Loucy (cell line): ENCODE results near the gene C1orf50.

Experiments used
- H2AFZ ChIP-seq: fragments of 200-600 bp; sonication (generic); 2 replicates; pipeline ENCODE4 v1.6.0; 2016; ENCODE audit warnings: antibody characterized with exemption, mild to moderate bottlenecking, low read length, moderate library complexity
- H3F3A ChIP-seq: fragments of 200-600 bp; 2 replicates; pipeline ENCODE4 v1.6.0; 2016; ENCODE audit warnings: antibody characterized with exemption, low read depth, mild to moderate bottlenecking
- H3K27me3 ChIP-seq: fragments of 200-600 bp; sonication (generic); 2 replicates; pipeline ENCODE4 v1.6.1; 2014; ENCODE audit warnings: low read length, mild to moderate bottlenecking; ENCODE audit not compliant: insufficient read depth, poor library complexity, severe bottlenecking
- H3K36me3 ChIP-seq: fragments of 200-600 bp; sonication (generic); 2 replicates; pipeline ENCODE4 v1.6.1; 2016; ENCODE audit warnings: low read length; ENCODE audit not compliant: insufficient read depth
- H3K4me1 ChIP-seq: fragments of 200-600 bp; sonication (generic); 2 replicates; pipeline ENCODE4 v1.5.1; 2014; ENCODE audit warnings: low read length, mild to moderate bottlenecking; ENCODE audit not compliant: insufficient read depth, poor library complexity, severe bottlenecking
- H3K4me2 ChIP-seq: fragments of 200-600 bp; sonication (generic); 2 replicates; pipeline ENCODE4 v1.6.0; 2014; ENCODE audit warnings: antibody characterized with exemption, low read length, low read depth, mild to moderate bottlenecking; ENCODE audit not compliant: poor library complexity, severe bottlenecking
- H3K4me3 ChIP-seq: fragments of 200-600 bp; sonication (generic); 2 replicates; pipeline ENCODE4 v1.5.1; 2014; ENCODE audit warnings: low read length, mild to moderate bottlenecking, mixed read lengths; ENCODE audit not compliant: poor library complexity, severe bottlenecking
- H3K79me2 ChIP-seq: fragments of 200-600 bp; sonication (generic); 2 replicates; pipeline ENCODE4 v1.6.1; 2014; ENCODE audit warnings: low read length; ENCODE audit not compliant: insufficient read depth
- H3K9ac ChIP-seq: fragments of 200-600 bp; sonication (generic); 2 replicates; pipeline ENCODE4 v1.6.0; 2014; ENCODE audit warnings: mild to moderate bottlenecking, low read depth, low read length, moderate library complexity; ENCODE audit not compliant: poor library complexity, severe bottlenecking
- H3K9me2 ChIP-seq: fragments of 200-600 bp; sonication (generic); replicated peaks from 2 replicates; pipeline ENCODE4 v1.6.1; 2016; ENCODE audit warnings: low read depth, low read length, mixed read lengths
- H3K9me3 ChIP-seq: fragments of 200-600 bp; sonication (generic); 2 replicates; pipeline ENCODE4 v1.6.1; 2014; ENCODE audit warnings: mild to moderate bottlenecking, antibody characterized with exemption, low read length, low read depth; ENCODE audit not compliant: insufficient read depth
- H4K20me1 ChIP-seq: fragments of 200-600 bp; sonication (generic); 2 replicates; pipeline ENCODE4 v1.6.0; 2014; ENCODE audit warnings: antibody characterized with exemption, low read length, mild to moderate bottlenecking; ENCODE audit not compliant: insufficient read depth, poor library complexity, severe bottlenecking
- EZH2phosphoT487 ChIP-seq: fragments of 200-600 bp; IDR thresholded peaks from 2 replicates; pipeline ENCODE4 v1.6.1; 2018; ENCODE audit warnings: antibody characterized with exemption, mild to moderate bottlenecking, moderate library complexity, borderline replicate concordance
- TF ChIP-seq, protein P1 (sequence below): fragments of 200-600 bp; sonication (generic); conservative IDR thresholded peaks from 2 replicates; pipeline ENCODE4 v1.5.1; 2014; ENCODE audit warnings: mild to moderate bottlenecking, antibody characterized with exemption, low read length

C1orf50 gene

DNA sequence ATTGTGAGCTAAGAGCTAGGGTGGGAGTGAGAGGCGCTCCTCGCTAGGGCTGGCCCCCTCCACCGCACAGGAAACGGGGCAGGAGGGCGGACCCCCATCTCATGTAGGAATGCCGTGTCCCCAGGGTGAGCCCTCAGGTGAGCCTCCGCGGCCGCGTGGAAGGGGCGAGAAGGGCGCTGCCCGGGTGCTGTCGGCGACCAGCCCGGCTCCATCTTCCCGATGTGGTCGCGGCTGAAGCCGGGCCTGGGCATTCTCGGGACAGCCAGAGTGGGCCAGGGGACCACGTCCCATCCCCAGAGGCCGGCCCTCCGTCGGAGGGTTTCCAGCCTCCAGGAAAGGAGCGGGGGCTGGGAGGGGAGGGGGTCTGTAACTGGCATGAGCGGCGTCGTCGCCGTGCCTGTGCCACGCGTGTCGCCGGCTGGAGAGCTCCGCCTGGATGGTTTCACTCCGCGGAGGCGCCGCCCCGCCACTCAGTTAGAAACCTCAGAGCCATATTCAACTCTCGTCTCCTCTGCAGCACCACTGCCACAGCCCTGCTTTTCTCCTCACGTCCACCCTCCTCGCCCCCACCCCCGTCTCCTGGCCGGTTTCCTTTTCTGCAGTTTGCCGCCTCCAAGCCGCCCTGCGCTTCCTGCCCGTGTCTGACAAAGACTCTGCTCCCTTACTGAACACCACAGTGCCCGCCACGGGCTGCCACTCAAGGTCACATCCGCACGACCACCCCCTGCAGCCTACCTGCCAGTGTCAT is 18.1 kb downstream of the C1orf50 start, which contains the start of gene TMEM269:
Gene TMEM269 (plus strand): TSS at position 46 of the 748 bp plus-strand sequence. CDS start 4,903 bp downstream, outside the sequence.
- Histone ChIP-seq H3K4me2 (no peak within 1 kb of the TSS), H3K36me3 (no peaks in the 10 kb centered on the region), H3K79me2 (no peaks in the 10 kb centered on the region), H3K9me3 (no peaks in the 10 kb centered on the region), H2AFZ (no peak within 1 kb of the TSS), H3F3A (no peaks in the 10 kb centered on the region), H3K9me2 (no peaks in the 10 kb centered on the region), H4K20me1 (no peaks in the 10 kb centered on the region), H3K4me3 (no peak within 1 kb of the TSS), H3K27me3 (no peaks in the 10 kb centered on the region), H3K4me1 (no peaks in the 10 kb centered on the region), H3K9ac (no peak within 1 kb of the TSS)
- TF ChIP-seq, protein P1, sequence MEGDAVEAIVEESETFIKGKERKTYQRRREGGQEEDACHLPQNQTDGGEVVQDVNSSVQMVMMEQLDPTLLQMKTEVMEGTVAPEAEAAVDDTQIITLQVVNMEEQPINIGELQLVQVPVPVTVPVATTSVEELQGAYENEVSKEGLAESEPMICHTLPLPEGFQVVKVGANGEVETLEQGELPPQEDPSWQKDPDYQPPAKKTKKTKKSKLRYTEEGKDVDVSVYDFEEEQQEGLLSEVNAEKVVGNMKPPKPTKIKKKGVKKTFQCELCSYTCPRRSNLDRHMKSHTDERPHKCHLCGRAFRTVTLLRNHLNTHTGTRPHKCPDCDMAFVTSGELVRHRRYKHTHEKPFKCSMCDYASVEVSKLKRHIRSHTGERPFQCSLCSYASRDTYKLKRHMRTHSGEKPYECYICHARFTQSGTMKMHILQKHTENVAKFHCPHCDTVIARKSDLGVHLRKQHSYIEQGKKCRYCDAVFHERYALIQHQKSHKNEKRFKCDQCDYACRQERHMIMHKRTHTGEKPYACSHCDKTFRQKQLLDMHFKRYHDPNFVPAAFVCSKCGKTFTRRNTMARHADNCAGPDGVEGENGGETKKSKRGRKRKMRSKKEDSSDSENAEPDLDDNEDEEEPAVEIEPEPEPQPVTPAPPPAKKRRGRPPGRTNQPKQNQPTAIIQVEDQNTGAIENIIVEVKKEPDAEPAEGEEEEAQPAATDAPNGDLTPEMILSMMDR, result no peak
- TF ChIP-seq EZH2phosphoT487, result no peak

DNA sequence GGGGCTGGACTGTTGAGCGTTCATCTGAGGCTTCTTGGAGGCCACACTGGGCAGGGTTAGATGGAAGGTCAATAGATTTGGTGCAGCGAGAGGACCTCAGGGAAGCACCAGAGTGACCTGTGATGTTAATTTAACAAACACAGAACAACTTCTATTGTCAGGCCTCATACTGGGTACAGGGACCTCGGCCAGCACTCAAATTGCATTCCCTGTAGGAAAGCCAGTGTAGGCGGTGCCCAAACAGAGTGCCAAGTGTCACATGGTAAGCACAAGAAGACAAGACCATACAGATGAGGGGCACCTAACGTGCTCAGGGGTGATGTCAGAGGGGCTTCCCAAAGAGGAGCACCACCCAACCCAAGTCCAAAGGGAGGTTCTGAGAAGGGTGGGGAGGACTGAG is 19.0 kb downstream of the C1orf50 start:
- H2AFZ ChIP-seq, result no peak overlapping the region
- H3K79me2 ChIP-seq, result no peaks in the 10 kb centered on the region
- no peaks in the 10 kb centered on the region for H3K27me3 ChIP-seq
- no peaks in the 10 kb centered on the region for H3K4me1 ChIP-seq
- no peaks in the 10 kb centered on the region for H3K9me3 ChIP-seq
- no peak overlapping the region for H3K4me2 ChIP-seq
- no peaks in the 10 kb centered on the region for H3K9me2 ChIP-seq
- no peaks in the 10 kb centered on the region for H4K20me1 ChIP-seq
- no peak overlapping the region for H3K4me3 ChIP-seq
- TF ChIP-seq, protein P1, result no peak
- no peak for TF ChIP-seq EZH2phosphoT487
- H3K36me3 ChIP-seq, result no peaks in the 10 kb centered on the region
- H3K9ac ChIP-seq, result no peak overlapping the region
- no peaks in the 10 kb centered on the region for H3F3A ChIP-seq

DNA sequence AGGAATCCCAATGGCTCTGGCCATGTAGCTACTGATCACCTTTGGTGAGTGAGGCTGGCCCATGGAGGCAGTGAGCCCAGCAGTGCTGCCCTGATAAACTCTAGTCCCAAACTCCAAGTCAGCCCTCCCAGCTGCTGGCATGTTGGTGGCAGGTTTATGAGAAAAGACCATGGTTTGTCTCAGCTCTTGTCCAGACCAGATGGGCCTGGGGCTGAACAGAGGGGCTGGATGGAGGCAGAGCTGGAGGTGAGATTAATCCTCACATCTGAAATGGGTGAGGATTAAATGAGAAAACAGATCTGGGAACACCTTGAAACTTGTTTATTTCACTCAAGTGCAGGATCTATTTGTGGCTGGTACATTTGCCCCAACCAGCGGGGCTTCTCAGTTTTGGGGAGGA is 21.0 kb downstream of the C1orf50 start:
- no peaks in the 10 kb centered on the region for H3K36me3 ChIP-seq
- H3K27me3 ChIP-seq, result no peaks in the 10 kb centered on the region
- no peak overlapping the region for H3K4me3 ChIP-seq
- H2AFZ ChIP-seq, result no peak overlapping the region
- no peak overlapping the region for H3K9ac ChIP-seq
- TF ChIP-seq EZH2phosphoT487, result no peak
- TF ChIP-seq, protein P1, result no peak
- no peak overlapping the region for H3K4me2 ChIP-seq
- no peaks in the 10 kb centered on the region for H3K79me2 ChIP-seq
- no peaks in the 10 kb centered on the region for H3F3A ChIP-seq
- H3K9me2 ChIP-seq, result no peaks in the 10 kb centered on the region
- no peaks in the 10 kb centered on the region for H3K9me3 ChIP-seq
- no peaks in the 10 kb centered on the region for H4K20me1 ChIP-seq
- no peaks in the 10 kb centered on the region for H3K4me1 ChIP-seq
